Smooth muscle cell (in vitro differentiated cells): Measurements from ENCODE around the gene NDEL1. TPM values are rescaled to one million over a fixed set of nuclear protein-coding genes. Genes with fewer than 3 reads are reported as not detected.

Source experiments
- DNase-seq: peaks from one replicate; lab custom pipeline; 2025; ENCODE audit not compliant: unreplicated experiment; lab: John Stamatoyannopoulos, UW
- H2AFZ ChIP-seq: fragments of 200-600 bp; sonication (generic); 2 replicates; pipeline ENCODE4 v1.6.0; 2016; ENCODE audit warnings: antibody characterized with exemption, low read depth, mild to moderate bottlenecking
- H3F3A ChIP-seq: fragments of 200-600 bp; sonication (generic); 2 replicates; pipeline ENCODE4 v1.6.0; 2017; ENCODE audit warnings: antibody characterized with exemption, low read depth
- H3K27ac ChIP-seq: fragments of 200-600 bp; sonication (generic); 2 replicates; pipeline ENCODE4 v1.5.1; 2016; ENCODE audit warnings: low read depth, mild to moderate bottlenecking
- H3K27me3 ChIP-seq: fragments of 200-600 bp; sonication (generic); 2 replicates; pipeline ENCODE4 v1.6.1; 2016; ENCODE audit warnings: low read depth, mild to moderate bottlenecking
- H3K36me3 ChIP-seq: fragments of 200-600 bp; sonication (generic); 2 replicates; pipeline ENCODE4 v1.5.1; 2016; ENCODE audit warnings: low read depth
- H3K4me1 ChIP-seq: fragments of 200-600 bp; sonication (generic); 2 replicates; pipeline ENCODE4 v1.5.1; 2016; ENCODE audit warnings: low read depth
- H3K4me2 ChIP-seq: fragments of 200-600 bp; sonication (generic); 2 replicates; pipeline ENCODE4 v1.6.0; 2016; ENCODE audit warnings: mild to moderate bottlenecking
- H3K4me3 ChIP-seq: fragments of 200-600 bp; sonication (generic); 2 replicates; pipeline ENCODE4 v1.5.1; 2016; ENCODE audit warnings: mild to moderate bottlenecking
- H3K79me2 ChIP-seq: fragments of 200-600 bp; sonication (generic); 2 replicates; pipeline ENCODE4 v1.6.0; 2016; ENCODE audit warnings: low read depth, mild to moderate bottlenecking
- H3K9ac ChIP-seq: fragments of 200-600 bp; sonication (generic); 2 replicates; pipeline ENCODE4 v1.6.0; 2016; ENCODE audit warnings: low read depth
- H3K9me3 ChIP-seq: fragments of 200-600 bp; sonication (generic); replicated peaks from 2 replicates; pipeline ENCODE4 v1.5.1; 2016; ENCODE audit warnings: low read depth
- H4K20me1 ChIP-seq: fragments of 200-600 bp; sonication (generic); 2 replicates; pipeline ENCODE4 v1.6.0; 2016; ENCODE audit warnings: low read depth
- WGBS: methylation state at CpG from one replicate; pipeline ENCODE4 v1.1.7; 2016; ENCODE audit warnings: low lambda C conversion rate; 5-methylcytosine and 5-hydroxymethylcytosine counted together
- polyA plus RNA-seq: library from polyadenylated mRNA; unstranded; fragments of >200 nt; fragmentation: Nextera tagmentation; extraction: Ambion mirVana; gene quantifications from 2 replicates; pipeline ENCODE4 v1.2.1, GENCODE V29; 2016
- total RNA-seq: library from RNA; depleted of rRNA; stranded (reverse); fragments of >200 nt; gene quantifications from 2 replicates; pipeline ENCODE4 v1.2.3, GENCODE V29; 2014
- TF ChIP-seq, protein P1 (sequence below): fragments of 200-600 bp; sonication (generic); IDR thresholded peaks from 2 replicates; pipeline ENCODE4 v1.5.1; 2017; ENCODE audit warnings: borderline replicate concordance, mild to moderate bottlenecking, antibody characterized with exemption; ENCODE audit not compliant: insufficient read depth, poor library complexity, severe bottlenecking

NDEL1 gene
- total and polyA plus RNA-seq, 2 experiments from 2014 or later: 82.6 to 103 TPM

DNA sequence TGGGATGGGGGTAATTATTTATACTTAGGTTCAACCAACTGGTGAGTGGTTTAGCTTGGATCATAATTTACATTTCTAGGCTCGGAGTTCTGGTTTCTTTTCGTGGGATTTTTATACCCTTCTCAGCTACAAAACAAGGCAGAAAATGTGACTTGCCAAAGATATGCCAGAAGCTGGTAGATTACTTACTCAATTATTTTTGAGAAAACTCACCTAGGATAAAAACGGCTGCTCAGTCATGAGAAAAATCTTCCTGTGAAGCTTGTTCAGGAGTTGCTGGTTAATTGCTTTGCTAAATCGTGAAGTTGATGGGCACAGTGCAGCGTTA, 1.1 kb downstream of the NDEL1 start:
- Histone ChIP-seq H3K9me3 (no peaks in the 10 kb centered on the region), H3K4me3 (peak overlapping the region; percentile 65)
- WGBS: 8% methylated on average over 5 of the region's 5 CpGs

DNA sequence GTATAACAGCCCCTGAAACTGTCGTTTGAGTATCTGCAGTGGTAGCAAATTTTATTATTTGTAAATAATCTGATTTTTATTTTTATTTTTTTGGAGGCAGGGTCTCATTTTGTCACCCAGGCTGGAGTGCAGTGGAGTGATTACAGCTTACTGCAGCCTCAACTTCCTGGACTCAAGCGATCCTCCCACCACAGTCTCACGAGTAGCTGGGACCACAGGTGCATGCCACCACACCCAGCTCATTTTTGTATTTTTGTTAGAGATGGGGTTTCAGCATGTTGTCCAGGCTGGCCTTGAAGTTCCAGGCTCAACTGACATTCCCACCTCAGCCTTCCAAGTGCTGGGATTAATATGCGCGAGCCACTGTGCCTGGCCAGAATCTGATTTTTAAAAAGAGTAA, 2.8 kb downstream of the NDEL1 start:
- Histone ChIP-seq H3K27ac (no peak overlapping the region), H3K27me3 (no peaks in the 10 kb centered on the region), H3K4me1 (peaks cover 7% of the 10 kb centered on the region), H4K20me1 (peaks cover 75% of the 10 kb centered on the region), H3K79me2 (peaks cover 76% of the 10 kb centered on the region), H3K4me2 (peak overlapping the region; percentile 96), H3F3A (no peaks in the 10 kb centered on the region), H3K4me3 (peak overlapping the region; percentile 65), H3K9me3 (no peaks in the 10 kb centered on the region), H3K36me3 (peaks cover 5% of the 10 kb centered on the region), H3K9ac (no peak overlapping the region), H2AFZ (no peak overlapping the region)
- WGBS: 92% methylated on average over 5 of the region's 5 CpGs
- TF ChIP-seq, protein P1, sequence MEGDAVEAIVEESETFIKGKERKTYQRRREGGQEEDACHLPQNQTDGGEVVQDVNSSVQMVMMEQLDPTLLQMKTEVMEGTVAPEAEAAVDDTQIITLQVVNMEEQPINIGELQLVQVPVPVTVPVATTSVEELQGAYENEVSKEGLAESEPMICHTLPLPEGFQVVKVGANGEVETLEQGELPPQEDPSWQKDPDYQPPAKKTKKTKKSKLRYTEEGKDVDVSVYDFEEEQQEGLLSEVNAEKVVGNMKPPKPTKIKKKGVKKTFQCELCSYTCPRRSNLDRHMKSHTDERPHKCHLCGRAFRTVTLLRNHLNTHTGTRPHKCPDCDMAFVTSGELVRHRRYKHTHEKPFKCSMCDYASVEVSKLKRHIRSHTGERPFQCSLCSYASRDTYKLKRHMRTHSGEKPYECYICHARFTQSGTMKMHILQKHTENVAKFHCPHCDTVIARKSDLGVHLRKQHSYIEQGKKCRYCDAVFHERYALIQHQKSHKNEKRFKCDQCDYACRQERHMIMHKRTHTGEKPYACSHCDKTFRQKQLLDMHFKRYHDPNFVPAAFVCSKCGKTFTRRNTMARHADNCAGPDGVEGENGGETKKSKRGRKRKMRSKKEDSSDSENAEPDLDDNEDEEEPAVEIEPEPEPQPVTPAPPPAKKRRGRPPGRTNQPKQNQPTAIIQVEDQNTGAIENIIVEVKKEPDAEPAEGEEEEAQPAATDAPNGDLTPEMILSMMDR: no peak
- DNase-seq: no peak

More for the DNA sequence above, 1.1 kb downstream of the NDEL1 start:
- Histone ChIP-seq H3K27me3 (no peaks in the 10 kb centered on the region), H3K9ac (peak overlapping the region; percentile 100), H4K20me1 (peaks cover 58% of the 10 kb centered on the region), H3K4me1 (peaks cover 5% of the 10 kb centered on the region), H2AFZ (no peak overlapping the region), H3F3A (no peaks in the 10 kb centered on the region), H3K27ac (peak overlapping the region; percentile 100), H3K36me3 (peaks cover 5% of the 10 kb centered on the region), H3K79me2 (peaks cover 60% of the 10 kb centered on the region), H3K4me2 (peak overlapping the region; percentile 96)
- DNase-seq: no peak
- TF ChIP-seq, protein P1: no peak

DNA sequence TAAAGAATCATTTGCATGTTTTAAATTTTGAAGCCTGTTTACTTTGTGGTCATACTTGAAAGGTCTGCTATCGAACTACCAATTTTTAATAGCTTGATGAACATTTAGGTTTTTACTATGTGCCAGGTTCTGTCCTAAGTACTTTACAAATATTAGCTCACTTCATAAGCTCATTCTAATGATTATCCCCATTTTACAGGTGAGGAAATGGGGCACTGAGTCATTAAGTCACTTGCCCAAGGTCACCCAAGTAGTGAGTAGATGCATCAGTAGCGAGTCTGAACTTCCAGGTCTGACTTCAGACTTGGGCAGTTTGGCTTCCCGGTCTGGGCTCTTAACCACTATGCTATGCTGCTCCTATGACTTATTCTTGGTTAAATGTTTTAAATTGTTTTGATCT, 4.0 kb downstream of the NDEL1 start:
- Histone ChIP-seq H3K9ac (no peak overlapping the region), H3K27ac (no peak overlapping the region), H3F3A (no peaks in the 10 kb centered on the region), H3K4me1 (peaks cover 10% of the 10 kb centered on the region), H3K4me3 (no peak overlapping the region), H3K27me3 (no peaks in the 10 kb centered on the region), H3K9me3 (no peaks in the 10 kb centered on the region), H4K20me1 (peaks cover 87% of the 10 kb centered on the region), H3K4me2 (no peak overlapping the region), H3K79me2 (peaks cover 88% of the 10 kb centered on the region), H3K36me3 (peaks cover 10% of the 10 kb centered on the region), H2AFZ (no peak overlapping the region)
- no peak for DNase-seq
- 99% methylated on average over 3 of the region's 3 CpGs for WGBS
- TF ChIP-seq, protein P1: no peak

DNA sequence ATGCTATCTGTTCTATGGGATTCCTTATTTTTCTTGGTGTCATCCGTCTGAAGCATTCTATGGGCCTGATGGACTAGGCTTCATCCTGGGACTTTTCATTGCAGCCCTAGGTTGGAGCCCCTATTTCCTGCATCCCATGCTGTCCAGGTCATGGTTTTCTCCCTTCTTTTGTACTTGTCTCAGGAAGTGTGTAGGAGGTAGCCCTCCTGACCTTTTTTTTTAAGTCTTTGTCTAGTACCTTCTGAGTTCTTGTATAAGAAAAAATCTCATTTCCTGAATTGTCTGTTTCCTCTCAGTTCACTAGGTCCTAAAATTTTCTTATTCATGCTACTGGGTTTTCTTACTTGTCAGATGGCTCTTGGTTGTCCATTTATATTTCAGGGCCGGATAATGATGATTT, 6.0 kb downstream of the NDEL1 start:
- Histone ChIP-seq H3K4me3 (no peak overlapping the region), H3K9me3 (no peaks in the 10 kb centered on the region), H3K9ac (no peak overlapping the region), H3K27ac (peak overlapping the region; percentile 9), H3K79me2 (peaks cover 99% of the 10 kb centered on the region), H3K4me1 (peaks cover 10% of the 10 kb centered on the region), H3F3A (no peaks in the 10 kb centered on the region), H2AFZ (no peak overlapping the region), H3K36me3 (peaks cover 18% of the 10 kb centered on the region), H3K4me2 (no peak overlapping the region), H4K20me1 (peaks cover 100% of the 10 kb centered on the region), H3K27me3 (no peaks in the 10 kb centered on the region)
- 100% methylated on average over 2 of the region's 2 CpGs for WGBS
- no peak for DNase-seq
- TF ChIP-seq, protein P1: no peak
